A673 (cell line): Measurements from ENCODE around the gene THEM5. TPM values are rescaled to one million over a fixed set of nuclear protein-coding genes. Genes with fewer than 3 reads are reported as not detected.
A peak's percentile ranks its signal among the peaks of the same experiment; 100 is the strongest.

ENCODE experiments used
- BruUV-seq: library from RNA; stranded (reverse); fragments of 400-500 nt; replicated peaks from 2 replicates; lab custom pipeline; 2021; lab: Mats Ljungman, UMichigan
- CTCF ChIA-PET: fragments of 300-600 bp; sonication (Branson Sonifier 250); formaldehyde crosslinking; loops from one replicate; lab custom pipeline; 2022; ENCODE audit warnings: antibody characterized with exemption; lab: Charles Lee
- POLR2A ChIA-PET: fragments of 300-600 bp; sonication (Branson Sonifier 250); formaldehyde crosslinking; loops from one replicate; lab custom pipeline; 2022; ENCODE audit warnings: antibody characterized with exemption; ENCODE audit not compliant: low non-redundant PET; lab: Charles Lee
- DNase-seq: peaks from one replicate; pipeline ENCODE4 v3.0.0-alpha.2; 2015; ENCODE audit warnings: low spot score
- H3K27ac ChIP-seq: fragments of 200-600 bp; sonication (generic); 2 replicates; pipeline ENCODE4 v1.5.1; 2016; ENCODE audit warnings: mixed run types, low read depth, mild to moderate bottlenecking, mixed read lengths, antibody characterized with exemption, low read length; ENCODE audit not compliant: poor library complexity, severe bottlenecking
- H3K27me3 ChIP-seq: fragments of 200-600 bp; sonication (generic); replicated peaks from 2 replicates; pipeline ENCODE4 v1.6.1; 2017; ENCODE audit warnings: mixed run types, low read depth, mild to moderate bottlenecking, mixed read lengths, antibody characterized with exemption, low read length; ENCODE audit not compliant: insufficient read depth, poor library complexity
- H3K36me3 ChIP-seq: fragments of 200-600 bp; sonication (generic); 2 replicates; pipeline ENCODE4 v1.6.1; 2016; ENCODE audit warnings: mixed run types, mild to moderate bottlenecking, mixed read lengths, antibody characterized with exemption, low read length; ENCODE audit not compliant: insufficient read depth, poor library complexity, severe bottlenecking
- H3K4me1 ChIP-seq: fragments of 200-600 bp; sonication (generic); 2 replicates; pipeline ENCODE4 v1.6.1; 2017; ENCODE audit warnings: mixed run types, mild to moderate bottlenecking, mixed read lengths, antibody characterized with exemption, low read length; ENCODE audit not compliant: insufficient read depth, poor library complexity, severe bottlenecking
- H3K4me3 ChIP-seq: fragments of 200-600 bp; sonication (generic); 2 replicates; pipeline ENCODE4 v1.5.1; 2016; ENCODE audit warnings: low read depth, mixed run types, mild to moderate bottlenecking, mixed read lengths, low read length; ENCODE audit not compliant: poor library complexity, severe bottlenecking
- H3K9me3 ChIP-seq: fragments of 200-600 bp; sonication (generic); 2 replicates; pipeline ENCODE4 v1.6.1; 2016; ENCODE audit warnings: mixed run types, low read depth, mild to moderate bottlenecking, mixed read lengths, antibody characterized with exemption, low read length; ENCODE audit not compliant: poor library complexity, severe bottlenecking
- CTCF ChIP-seq: fragments of 300-800, 200-600 bp; sonication (generic); conservative IDR thresholded peaks from 2 replicates; pipeline ENCODE4 v1.5.1; 2017; ENCODE audit warnings: low read depth, mild to moderate bottlenecking, antibody characterized with exemption, low read length, moderate library complexity, mixed read lengths
- EZH2 ChIP-seq: fragments of 200-600 bp; sonication (generic); IDR thresholded peaks from 2 replicates; pipeline ENCODE4 v1.6.1; 2017; ENCODE audit warnings: borderline replicate concordance, low read depth, mild to moderate bottlenecking, mixed read lengths, antibody characterized with exemption, low read length; ENCODE audit not compliant: poor library complexity, severe bottlenecking
- intact Hi-C: fragments of 100-400 bp; cut with micrococcal nuclease; formaldehyde crosslinking; loops from one replicate; pipeline ENCODE4 v1.10.0; 2022; ENCODE audit not compliant: unreplicated experiment
- total RNA-seq: library from RNA; stranded (reverse); gene quantifications from 2 replicates; pipeline ENCODE4 v1.2.3, GENCODE V29; 2021

The THEM5 gene
- total RNA-seq, 1 experiment from 2014 or later: not detected

DNA sequence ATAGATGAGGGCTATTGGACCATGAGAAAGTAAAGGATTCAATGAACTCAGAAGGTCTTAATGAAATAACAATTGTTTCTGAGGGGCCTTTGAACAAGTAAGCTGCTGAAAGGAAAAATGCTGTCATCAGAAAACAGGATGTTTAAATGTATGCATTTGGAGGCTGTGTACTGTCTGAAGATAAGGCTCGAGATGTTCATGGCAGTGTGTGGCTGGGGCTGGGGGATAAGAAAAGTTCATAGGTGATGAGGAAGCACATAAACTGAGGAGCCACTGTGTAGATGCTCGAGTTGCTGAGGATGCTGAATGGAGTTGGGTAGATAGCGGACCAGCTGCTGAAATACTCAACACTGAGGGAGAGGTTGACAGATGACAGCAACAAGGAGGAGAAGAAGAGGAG, 38.0 kb upstream of the THEM5 start:
- POLR2A ChIA-PET: no interaction called here
- no peak overlapping the region for H3K27ac ChIP-seq

DNA sequence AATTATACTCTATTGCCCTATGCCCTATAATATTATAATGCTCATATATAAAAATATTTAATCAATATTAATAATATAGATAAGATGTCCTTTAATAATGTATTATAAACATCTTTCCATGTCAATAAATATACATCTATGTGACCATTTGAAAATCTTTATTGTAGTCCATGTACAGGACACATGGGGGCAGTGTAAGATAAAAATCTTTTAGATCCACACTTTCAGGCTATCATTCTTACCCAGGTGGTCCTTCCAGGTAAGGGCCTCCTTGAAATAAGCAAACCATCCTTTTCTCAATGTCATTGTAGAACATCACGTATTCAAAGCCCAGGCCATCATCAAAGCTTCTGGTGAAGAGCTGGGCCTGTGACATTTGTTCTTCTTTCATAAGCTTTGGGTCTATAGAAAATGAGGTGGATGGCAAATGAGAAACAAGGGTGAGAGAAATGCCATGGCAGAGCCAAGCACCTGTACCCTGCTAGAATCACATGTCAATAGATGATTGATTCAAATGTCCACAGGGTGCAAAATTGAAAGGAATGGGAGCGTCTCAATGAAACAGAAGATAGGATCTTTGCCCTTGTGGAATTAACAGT, 35.6 kb upstream of the THEM5 start:
- no peak for DNase-seq
- TF ChIP-seq CTCF: peak; percentile 53
- no peak for TF ChIP-seq EZH2
- H3K4me1 ChIP-seq: no peaks in the 10 kb centered on the region
- ChIA-PET CTCF (interaction anchor here (1.2 to 1.6 kb wide), 2 partner anchors 53 to 113 kb away, joined by 3 to 6 read pairs; no protein-coding TSS in a partner anchor), POLR2A (no interaction called here)
- intact Hi-C loops: loop anchor here (1.0 kb wide), 1 partner anchor 112 kb away; no protein-coding TSS in a partner anchor
- BruUV-seq: no TSS peak
- no peaks in the 10 kb centered on the region for H3K36me3 ChIP-seq
- peaks cover 3% of the 10 kb centered on the region for H3K27me3 ChIP-seq
- H3K4me3 ChIP-seq: no peak overlapping the region
- H3K9me3 ChIP-seq: no peaks in the 10 kb centered on the region
- no peak overlapping the region for H3K27ac ChIP-seq

More for the DNA sequence above, 38.0 kb upstream of the THEM5 start:
- CTCF ChIA-PET: no interaction called here
- TF ChIP-seq EZH2 (no peak), CTCF (no peak)
- no TSS peak for BruUV-seq
- H3K36me3 ChIP-seq: no peaks in the 10 kb centered on the region
- no peak for DNase-seq
- no peaks in the 10 kb centered on the region for H3K4me1 ChIP-seq
- intact Hi-C loops: no loop called here
- no peak overlapping the region for H3K4me3 ChIP-seq
- peaks cover 3% of the 10 kb centered on the region for H3K27me3 ChIP-seq
- H3K9me3 ChIP-seq: no peaks in the 10 kb centered on the region

DNA sequence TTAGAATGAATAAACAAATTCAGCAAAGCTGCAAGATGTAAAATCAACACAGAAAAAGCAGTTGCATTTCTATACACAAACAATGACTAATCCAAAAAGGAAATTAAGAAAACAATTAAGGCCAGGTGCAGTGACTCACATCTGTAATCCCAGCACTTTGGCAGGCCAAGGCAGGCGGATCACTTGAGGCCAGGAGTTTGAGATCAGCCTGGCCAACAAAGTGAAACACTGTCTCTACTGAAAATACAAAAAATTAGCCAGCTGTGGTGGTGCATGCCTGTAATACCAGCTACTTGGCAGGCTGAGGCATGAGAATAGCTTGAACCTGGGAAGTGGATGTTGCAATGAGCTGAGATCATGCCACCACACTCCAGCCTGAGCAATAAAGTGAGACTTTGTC, 33.5 kb upstream of the THEM5 start:
- no peak for TF ChIP-seq CTCF
- TF ChIP-seq EZH2: no peak
- Histone ChIP-seq H3K9me3 (no peaks in the 10 kb centered on the region), H3K27ac (no peak overlapping the region), H3K36me3 (no peaks in the 10 kb centered on the region), H3K27me3 (peaks cover 3% of the 10 kb centered on the region), H3K4me1 (no peaks in the 10 kb centered on the region), H3K4me3 (no peak overlapping the region)
- no TSS peak for BruUV-seq
- DNase-seq: no peak
- intact Hi-C loops: no loop called here
- ChIA-PET POLR2A (no interaction called here), CTCF (interaction anchor here (1.5 kb wide), 1 partner anchor 115 kb away, joined by 4 read pairs; no protein-coding TSS in a partner anchor)
